NCI-H128 (cell line): ENCODE data around the gene MAPRE3.

Source experiments
- DNase-seq: peaks from one replicate; lab custom pipeline; 2025; ENCODE audit not compliant: unreplicated experiment; lab: John Stamatoyannopoulos, UW

Gene MAPRE3

GRCh38 chr2:26948800-26949199, 21.6 kb upstream of the MAPRE3 start:
- no peak for DNase-seq

GRCh38 chr2:26950246-26950645, 20.2 kb upstream of the MAPRE3 start:
- no peak for DNase-seq

- no peak for DNase-seq
These were observed 19.2 kb upstream of the MAPRE3 start for GRCh38 chr2:26951236-26951635.

GRCh38 chr2:26952374-26952773, 18.1 kb upstream of the MAPRE3 start:
- DNase-seq: no peak

GRCh38 chr2:26954135-26954534, 16.3 kb upstream of the MAPRE3 start:
- DNase-seq: no peak

GRCh38 chr2:26957041-26957440, 13.4 kb upstream of the MAPRE3 start:
- DNase-seq: no peak

GRCh38 chr2:26957534-26957933, 12.9 kb upstream of the MAPRE3 start:
- DNase-seq: no peak

GRCh38 chr2:26959331-26959730, 11.1 kb upstream of the MAPRE3 start:
- DNase-seq: no peak

GRCh38 chr2:26964446-26965130, 5.8 kb upstream of the MAPRE3 start:
- no peak for DNase-seq

- no peak for DNase-seq
These were observed 2.4 kb upstream of the MAPRE3 start for GRCh38 chr2:26968001-26968400.

- DNase-seq: no peak
These were observed 1.2 kb upstream of the MAPRE3 start for GRCh38 chr2:26969077-26969844.

- DNase-seq: no peak
These were observed 641 bp downstream of the MAPRE3 start for GRCh38 chr2:26970928-26971627.

GRCh38 chr2:26971911-26972786, 1.7 kb downstream of the MAPRE3 start:
- DNase-seq: no peak

GRCh38 chr2:26974352-26974751, 3.9 kb downstream of the MAPRE3 start:
- no peak for DNase-seq

GRCh38 chr2:26975102-26975501, 4.7 kb downstream of the MAPRE3 start:
- no peak for DNase-seq

GRCh38 chr2:26975656-26976055, 5.2 kb downstream of the MAPRE3 start:
- DNase-seq: no peak

- DNase-seq: no peak
These were observed 5.8 kb downstream of the MAPRE3 start for GRCh38 chr2:26976237-26976636.

- DNase-seq: no peak
These were observed 6.6 kb downstream of the MAPRE3 start for GRCh38 chr2:26977012-26977411.

GRCh38 chr2:26978061-26978596, 7.7 kb downstream of the MAPRE3 start:
- no peak for DNase-seq

- no peak for DNase-seq
These were observed 9.3 kb downstream of the MAPRE3 start for GRCh38 chr2:26979741-26980140.

GRCh38 chr2:26980971-26981370, 10.5 kb downstream of the MAPRE3 start:
- DNase-seq: no peak
